ENCODE data around the gene CCDC141.
"Not testable (repeated sequence)": the region's sequence is repeated elsewhere in the genome, so short reads cannot be mapped to it uniquely, and the experiment has no call there.

CCDC141 gene

GRCh38 chr2:179005976-179006375, 44.0 kb downstream of the CCDC141 start:
- TF ChIP-seq CTCF (IDR thresholded peaks at IDR 0.05; ENCODE audit: low read depth, low read length) = no peak
- H3K4me3 ChIP-seq (ENCODE audit: low read depth, low read length) = no peak overlapping the region

- TF ChIP-seq CTCF (IDR thresholded peaks at IDR 0.05; ENCODE audit: low read depth, low read length) = no peak
Measured at GRCh38 chr2:178999476-178999875, 50.5 kb downstream of the CCDC141 start.

DNA sequence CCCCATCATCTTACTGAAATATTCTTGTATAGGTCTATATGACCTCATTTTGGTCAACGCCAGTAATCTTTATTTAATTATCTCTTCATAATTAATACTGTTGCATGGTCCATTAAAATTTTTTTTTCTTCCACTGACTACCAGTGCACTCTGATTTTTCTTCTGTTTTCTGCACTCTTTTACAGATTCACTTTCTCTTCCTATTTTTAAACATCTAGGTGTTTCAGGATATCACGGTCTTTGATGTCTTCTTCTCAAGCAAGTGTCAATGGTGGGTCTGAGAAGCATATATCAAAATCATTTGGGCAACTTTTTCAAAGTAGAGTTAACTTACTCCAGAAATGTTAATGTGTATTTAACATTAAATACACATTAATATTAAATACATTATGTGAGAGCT, 51.4 kb downstream of the CCDC141 start:
- no peak overlapping the region for H3K4me3 ChIP-seq (ENCODE audit: low read depth, low read length)
- TF ChIP-seq CTCF (IDR thresholded peaks at IDR 0.05; ENCODE audit: low read depth, low read length) = no peak

More at GRCh38 chr2:178999476-178999875, 50.5 kb downstream of the CCDC141 start:
- no peak overlapping the region for H3K4me3 ChIP-seq (ENCODE audit: low read depth, low read length)

GRCh38 chr2:178997477-178997876, 52.5 kb downstream of the CCDC141 start:
- H3K4me3 ChIP-seq (ENCODE audit: low read depth, low read length) = no peak overlapping the region
- no peak for TF ChIP-seq CTCF (IDR thresholded peaks at IDR 0.05; ENCODE audit: low read depth, low read length)

GRCh38 chr2:178997067-178997466, 52.9 kb downstream of the CCDC141 start:
- no peak for TF ChIP-seq CTCF (IDR thresholded peaks at IDR 0.05; ENCODE audit: low read depth, low read length)
- no peak overlapping the region for H3K4me3 ChIP-seq (ENCODE audit: low read depth, low read length)

- no peak overlapping the region for H3K4me3 ChIP-seq (ENCODE audit: low read depth, low read length)
- no peak for TF ChIP-seq CTCF (IDR thresholded peaks at IDR 0.05; ENCODE audit: low read depth, low read length)
Measured at GRCh38 chr2:178994264-178994663, 55.7 kb downstream of the CCDC141 start.

DNA sequence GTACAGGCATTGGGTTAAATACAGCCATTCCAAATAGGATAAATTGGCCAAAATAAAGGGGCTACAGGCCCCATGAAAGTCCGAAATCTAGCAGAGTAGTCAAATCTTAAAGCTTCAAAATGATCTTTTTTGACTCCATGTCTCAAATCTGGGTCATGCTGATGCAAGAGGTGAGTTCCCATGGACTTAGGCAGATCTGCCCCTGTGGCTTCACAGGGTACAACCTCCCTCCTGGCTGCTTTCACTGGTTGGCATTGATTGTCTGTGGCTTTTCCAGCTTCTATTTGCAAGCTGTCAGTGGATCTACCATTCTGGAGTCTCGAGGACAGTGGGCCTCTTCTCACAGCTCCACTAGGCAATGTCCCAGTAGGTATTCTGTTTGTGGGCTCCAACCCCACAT, 56.1 kb downstream of the CCDC141 start:
- no peak for TF ChIP-seq CTCF (IDR thresholded peaks at IDR 0.05; ENCODE audit: low read depth, low read length)
- no peak overlapping the region for H3K4me3 ChIP-seq (ENCODE audit: low read depth, low read length)

- not testable (repeated sequence) for H3K4me3 ChIP-seq (ENCODE audit: low read depth, low read length)
Measured at GRCh38 chr2:178992719-178993118, 57.2 kb downstream of the CCDC141 start.

Data from WI38 (cell line).